ENCODE measurements around the gene PCK2.
"Not testable (repeated sequence)": the region's sequence is repeated elsewhere in the genome, so short reads cannot be mapped to it uniquely, and the experiment has no call there.

Gene PCK2

GRCh38 chr14:24093901-24094840 lies at the start of gene PCK2:
Gene PCK2 (plus strand): TSS chr14:24094311. CDS start chr14:24094406, 95 bp downstream.
- peak; percentile 69 for DNase-seq (ENCODE audit: low read depth)

GRCh38 chr14:24049002-24049401 lies 45.1 kb upstream of the PCK2 start:
- DNase-seq (ENCODE audit: low read depth), result not testable (repeated sequence)

GRCh38 chr14:24050753-24051152 lies 43.4 kb upstream of the PCK2 start:
- DNase-seq (ENCODE audit: low read depth), result not testable (repeated sequence)

GRCh38 chr14:24051176-24051788 lies 42.8 kb upstream of the PCK2 start:
- DNase-seq (ENCODE audit: low read depth), result no peak

GRCh38 chr14:24051789-24052655 lies 42.1 kb upstream of the PCK2 start, which contains the start of gene CARMIL3:
Gene CARMIL3 (plus strand): TSS chr14:24052009. CDS start chr14:24052154, 145 bp downstream.
- DNase-seq (ENCODE audit: low read depth), result peak; percentile 46

GRCh38 chr14:24052656-24053547 lies 41.2 kb upstream of the PCK2 start:
- DNase-seq (ENCODE audit: low read depth), result no peak

- DNase-seq (ENCODE audit: low read depth), result no peak
These were observed 40.4 kb upstream of the PCK2 start for GRCh38 chr14:24053548-24054323.

GRCh38 chr14:24054324-24054641 lies 39.8 kb upstream of the PCK2 start:
- no peak for DNase-seq (ENCODE audit: low read depth)

- no peak for DNase-seq (ENCODE audit: low read depth)
These were observed 39.5 kb upstream of the PCK2 start for GRCh38 chr14:24054646-24055045.

GRCh38 chr14:24055971-24056799 lies 37.9 kb upstream of the PCK2 start:
- no peak for DNase-seq (ENCODE audit: low read depth)

- no peak for DNase-seq (ENCODE audit: low read depth)
These were observed 37.3 kb upstream of the PCK2 start for GRCh38 chr14:24056800-24057184.

GRCh38 chr14:24057271-24057670 lies 36.8 kb upstream of the PCK2 start:
- DNase-seq (ENCODE audit: low read depth), result no peak

GRCh38 chr14:24057867-24058259 lies 36.2 kb upstream of the PCK2 start:
- DNase-seq (ENCODE audit: low read depth), result no peak

GRCh38 chr14:24058260-24058950 lies 35.7 kb upstream of the PCK2 start:
- no peak for DNase-seq (ENCODE audit: low read depth)

GRCh38 chr14:24058951-24059475 lies 35.1 kb upstream of the PCK2 start:
- no peak for DNase-seq (ENCODE audit: low read depth)

GRCh38 chr14:24059841-24060388 lies 34.2 kb upstream of the PCK2 start:
- no peak for DNase-seq (ENCODE audit: low read depth)

GRCh38 chr14:24060443-24060842 lies 33.7 kb upstream of the PCK2 start:
- DNase-seq (ENCODE audit: low read depth), result no peak

Measured in activated T-cell treated with anti-CD3 and anti-CD28 coated beads for 1 hour (primary cell).